AG04449 (cell line): ENCODE results near the gene UBALD1.

ENCODE experiments used
- CTCF ChIA-PET: fragments of 350-600 bp; formaldehyde crosslinking; extraction: SDS; loops from one replicate; lab custom pipeline; 2021; ENCODE audit warnings: antibody characterized with exemption; lab: Yijun Ruan, JAX
- POLR2A ChIA-PET: fragments of 400-600, 350-600 bp; formaldehyde crosslinking; extraction: SDS; loops from one replicate; lab custom pipeline; 2020; ENCODE audit warnings: antibody characterized with exemption, inconsistent platforms; lab: Yijun Ruan, JAX
- DNase-seq: peaks from one replicate; pipeline ENCODE4 v3.0.0-alpha.2; 2010; ENCODE audit warnings: low read depth, low spot score
- H3K4me3 ChIP-seq: 2 replicates; pipeline ENCODE4 v1.5.1; 2011; ENCODE audit warnings: low read depth, mild to moderate bottlenecking, control low read depth, low read length
- TF ChIP-seq, protein P1 (sequence below): IDR thresholded peaks from one replicate; pipeline ENCODE4 v1.5.1; 2011; ENCODE audit warnings: mild to moderate bottlenecking, moderate library complexity, low read length, control low read depth, inconsistent platforms; ENCODE audit not compliant: insufficient read depth; ENCODE audit errors: missing control alignments

The UBALD1 gene

DNA sequence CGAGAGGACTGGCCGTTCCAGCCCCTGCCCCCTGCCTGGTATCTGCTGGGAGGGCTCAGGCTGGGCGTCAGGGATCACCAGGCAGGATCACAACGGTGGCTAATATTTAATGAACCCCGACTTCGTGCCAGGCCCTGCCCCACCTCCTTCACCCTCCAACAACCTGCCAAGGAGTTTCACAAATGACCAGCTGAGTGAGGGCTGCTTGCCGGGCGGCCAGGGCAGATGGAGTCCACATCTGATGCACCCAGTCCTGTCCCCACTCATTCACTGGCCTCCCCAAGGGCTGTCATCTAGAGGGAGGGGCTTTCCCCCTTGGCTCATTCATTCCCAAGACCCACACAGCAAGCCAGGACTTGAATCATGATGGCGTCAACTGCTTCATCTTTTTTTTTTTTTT is 17.5 kb downstream of the UBALD1 start:
- DNase-seq: no peak
- TF ChIP-seq, protein P1, sequence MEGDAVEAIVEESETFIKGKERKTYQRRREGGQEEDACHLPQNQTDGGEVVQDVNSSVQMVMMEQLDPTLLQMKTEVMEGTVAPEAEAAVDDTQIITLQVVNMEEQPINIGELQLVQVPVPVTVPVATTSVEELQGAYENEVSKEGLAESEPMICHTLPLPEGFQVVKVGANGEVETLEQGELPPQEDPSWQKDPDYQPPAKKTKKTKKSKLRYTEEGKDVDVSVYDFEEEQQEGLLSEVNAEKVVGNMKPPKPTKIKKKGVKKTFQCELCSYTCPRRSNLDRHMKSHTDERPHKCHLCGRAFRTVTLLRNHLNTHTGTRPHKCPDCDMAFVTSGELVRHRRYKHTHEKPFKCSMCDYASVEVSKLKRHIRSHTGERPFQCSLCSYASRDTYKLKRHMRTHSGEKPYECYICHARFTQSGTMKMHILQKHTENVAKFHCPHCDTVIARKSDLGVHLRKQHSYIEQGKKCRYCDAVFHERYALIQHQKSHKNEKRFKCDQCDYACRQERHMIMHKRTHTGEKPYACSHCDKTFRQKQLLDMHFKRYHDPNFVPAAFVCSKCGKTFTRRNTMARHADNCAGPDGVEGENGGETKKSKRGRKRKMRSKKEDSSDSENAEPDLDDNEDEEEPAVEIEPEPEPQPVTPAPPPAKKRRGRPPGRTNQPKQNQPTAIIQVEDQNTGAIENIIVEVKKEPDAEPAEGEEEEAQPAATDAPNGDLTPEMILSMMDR: no peak
- ChIA-PET CTCF (interaction anchor here (0.9 to 7.1 kb wide), 4 partner anchors 11 to 90 kb away, joined by 3 to 49 read pairs (median 3); no protein-coding TSS in a partner anchor), POLR2A (no interaction called here)
- no peak overlapping the region for H3K4me3 ChIP-seq

DNA sequence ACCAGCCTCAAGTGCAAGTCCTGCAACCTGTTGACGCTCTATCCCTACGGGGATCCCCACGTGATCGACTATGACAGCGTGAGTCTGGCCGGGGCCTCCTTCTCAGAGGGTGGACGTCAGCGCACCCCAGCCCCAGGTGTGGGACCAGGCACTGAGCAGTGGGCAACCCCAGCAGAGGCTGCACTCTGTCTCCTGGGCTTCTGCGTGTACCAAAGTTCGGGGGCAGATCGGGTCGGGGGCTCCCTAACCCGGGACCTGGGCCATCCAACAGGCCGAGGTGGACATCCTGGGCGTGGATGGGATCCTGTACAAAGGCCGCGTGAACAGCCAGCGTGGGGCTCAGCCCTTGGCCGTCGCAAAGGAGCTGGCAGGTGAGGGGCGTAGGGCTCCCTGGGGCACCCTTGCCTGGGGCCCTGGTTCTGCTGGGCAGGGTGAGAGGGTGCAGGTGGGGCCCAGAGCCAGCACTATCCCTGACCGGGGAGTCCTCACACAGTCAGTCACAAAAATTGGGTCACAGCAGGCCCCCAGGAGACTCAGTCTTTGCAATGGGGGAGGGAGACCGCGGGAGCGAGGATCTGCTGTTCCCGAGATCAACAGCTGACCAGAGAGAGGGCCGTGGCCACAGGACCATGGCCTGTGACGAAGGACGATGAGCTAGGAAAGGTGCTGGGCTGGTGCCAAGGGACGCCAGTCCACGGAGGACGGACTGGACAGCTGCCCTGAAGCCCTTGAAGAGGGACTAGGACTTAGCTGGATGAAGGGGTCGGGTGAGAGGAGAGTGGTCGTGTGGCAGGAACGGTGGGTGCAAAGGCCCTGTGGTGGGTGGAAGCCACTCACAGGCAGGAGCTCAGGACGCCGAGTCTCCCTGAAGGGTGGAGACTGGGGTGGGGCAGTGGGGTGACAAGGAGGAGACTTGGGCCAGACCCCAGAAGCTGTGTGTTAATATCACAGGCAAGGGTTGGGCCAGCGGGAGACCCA is 20.0 kb downstream of the UBALD1 start:
- CTCF ChIA-PET: interaction anchor here (1.4 to 7.1 kb wide), 3 partner anchors 9 to 88 kb away, joined by 3 to 49 read pairs (median 14); no protein-coding TSS in a partner anchor
- TF ChIP-seq, protein P1: no peak
- H3K4me3 ChIP-seq: no peak overlapping the region
- POLR2A ChIA-PET: no interaction called here
- no peak for DNase-seq

DNA sequence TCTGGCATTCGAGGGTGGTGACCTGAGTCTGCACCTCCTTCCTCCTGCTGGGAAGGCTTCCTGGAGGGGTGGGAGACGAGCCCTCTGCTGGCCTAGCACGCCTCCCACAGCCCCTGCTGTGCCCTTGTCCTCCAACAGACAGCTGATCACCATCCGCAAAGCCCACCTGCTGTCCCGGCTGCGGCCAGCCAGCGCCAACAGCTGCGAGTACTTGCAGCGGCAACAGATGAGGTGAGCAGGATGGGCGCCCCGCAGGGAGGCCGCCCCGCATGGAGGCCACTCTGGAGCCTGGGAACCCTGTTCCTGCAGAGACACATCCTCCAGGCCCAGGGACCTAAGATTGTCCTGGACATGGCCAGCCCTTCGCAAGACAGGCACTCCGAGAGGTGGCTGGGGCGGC is 21.6 kb downstream of the UBALD1 start:
- POLR2A ChIA-PET: no interaction called here
- H3K4me3 ChIP-seq: no peak overlapping the region
- TF ChIP-seq, protein P1: no peak
- CTCF ChIA-PET: interaction anchor here (0.6 to 7.1 kb wide), 3 partner anchors 7 to 86 kb away, joined by 3 to 49 read pairs (median 14); no protein-coding TSS in a partner anchor
- no peak for DNase-seq

DNA sequence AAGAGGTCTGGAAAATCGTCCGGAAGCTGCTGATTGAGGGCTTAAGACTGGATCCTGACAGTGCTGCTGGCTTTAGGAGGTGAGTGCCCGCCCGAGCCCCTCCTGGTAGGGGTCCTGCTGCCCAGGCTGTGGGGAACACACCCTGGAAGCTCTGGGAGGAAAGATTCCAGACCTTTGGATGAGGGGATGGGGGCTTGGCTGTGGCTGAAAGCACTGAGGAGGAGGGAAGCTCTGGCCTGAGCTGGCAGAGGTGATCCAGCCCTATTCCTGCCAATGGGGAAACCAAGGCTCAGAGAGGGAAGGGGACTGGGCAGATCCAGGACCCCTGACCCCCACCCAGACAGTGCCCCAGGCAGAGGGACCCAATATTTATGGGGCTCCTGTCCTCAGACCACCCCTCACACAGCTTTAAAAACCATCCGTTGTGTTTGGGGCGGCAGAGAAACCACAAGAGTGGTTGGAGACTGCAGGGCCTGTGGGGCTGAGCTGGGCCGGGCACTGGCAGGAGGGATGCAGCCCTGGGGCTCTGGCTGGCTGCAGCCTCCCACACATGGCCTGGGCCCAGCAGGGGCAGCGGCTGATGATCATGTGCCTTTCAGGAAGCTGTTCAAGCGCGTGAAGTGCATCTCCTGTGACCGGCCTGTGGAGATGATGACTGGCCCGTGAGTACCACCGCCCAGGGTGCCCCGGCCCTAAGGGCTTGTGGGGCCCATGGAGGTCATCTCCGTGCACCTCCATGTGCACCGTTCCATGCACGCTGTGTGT is 22.8 kb downstream of the UBALD1 start:
- TF ChIP-seq, protein P1: no peak
- ChIA-PET CTCF (interaction anchor here (0.8 to 4.1 kb wide), 3 partner anchors 45 to 85 kb away, joined by 3 to 14 read pairs (median 3); no protein-coding TSS in a partner anchor), POLR2A (no interaction called here)
- no peak overlapping the region for H3K4me3 ChIP-seq
- no peak for DNase-seq

DNA sequence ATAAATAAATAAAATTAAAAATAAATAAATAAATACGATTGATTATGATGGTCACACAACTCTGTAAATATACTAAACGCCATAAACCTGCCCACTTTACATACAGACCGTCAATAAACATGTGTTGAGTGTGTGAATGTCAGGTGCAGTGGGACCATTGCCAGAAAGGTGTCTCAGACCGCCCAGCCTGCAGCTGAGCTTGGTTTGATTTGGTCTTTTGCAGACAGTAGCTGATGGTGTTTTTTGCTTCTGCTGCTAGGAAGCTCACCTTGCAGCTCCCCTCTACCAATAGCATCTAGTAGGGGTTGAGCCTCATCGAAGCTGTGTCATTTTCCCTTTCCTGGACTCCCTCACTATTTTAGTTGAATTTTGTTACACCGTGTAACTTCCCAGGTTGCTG is 23.5 kb downstream of the UBALD1 start:
- no peak overlapping the region for H3K4me3 ChIP-seq
- ChIA-PET POLR2A (no interaction called here), CTCF (interaction anchor here (0.8 to 4.1 kb wide), 3 partner anchors 45 to 84 kb away, joined by 3 to 14 read pairs (median 3); no protein-coding TSS in a partner anchor)
- TF ChIP-seq, protein P1: no peak
- DNase-seq: no peak
